Smooth muscle cell (in vitro differentiated cells): Measurements from ENCODE around the gene LGALS14. TPM values are rescaled to one million over a fixed set of nuclear protein-coding genes. Genes with fewer than 3 reads are reported as not detected.

ENCODE experiments used
- DNase-seq: peaks from one replicate; lab custom pipeline; 2025; ENCODE audit not compliant: unreplicated experiment; lab: John Stamatoyannopoulos, UW
- H2AFZ ChIP-seq: fragments of 200-600 bp; sonication (generic); 2 replicates; pipeline ENCODE4 v1.6.0; 2016; ENCODE audit warnings: antibody characterized with exemption, low read depth, mild to moderate bottlenecking
- H3F3A ChIP-seq: fragments of 200-600 bp; sonication (generic); 2 replicates; pipeline ENCODE4 v1.6.0; 2017; ENCODE audit warnings: antibody characterized with exemption, low read depth
- H3K27ac ChIP-seq: fragments of 200-600 bp; sonication (generic); 2 replicates; pipeline ENCODE4 v1.5.1; 2016; ENCODE audit warnings: low read depth, mild to moderate bottlenecking
- H3K27me3 ChIP-seq: fragments of 200-600 bp; sonication (generic); 2 replicates; pipeline ENCODE4 v1.6.1; 2016; ENCODE audit warnings: low read depth, mild to moderate bottlenecking
- H3K36me3 ChIP-seq: fragments of 200-600 bp; sonication (generic); 2 replicates; pipeline ENCODE4 v1.5.1; 2016; ENCODE audit warnings: low read depth
- H3K4me1 ChIP-seq: fragments of 200-600 bp; sonication (generic); 2 replicates; pipeline ENCODE4 v1.5.1; 2016; ENCODE audit warnings: low read depth
- H3K4me2 ChIP-seq: fragments of 200-600 bp; sonication (generic); 2 replicates; pipeline ENCODE4 v1.6.0; 2016; ENCODE audit warnings: mild to moderate bottlenecking
- H3K4me3 ChIP-seq: fragments of 200-600 bp; sonication (generic); 2 replicates; pipeline ENCODE4 v1.5.1; 2016; ENCODE audit warnings: mild to moderate bottlenecking
- H3K79me2 ChIP-seq: fragments of 200-600 bp; sonication (generic); 2 replicates; pipeline ENCODE4 v1.6.0; 2016; ENCODE audit warnings: low read depth, mild to moderate bottlenecking
- H3K9ac ChIP-seq: fragments of 200-600 bp; sonication (generic); 2 replicates; pipeline ENCODE4 v1.6.0; 2016; ENCODE audit warnings: low read depth
- H3K9me3 ChIP-seq: fragments of 200-600 bp; sonication (generic); replicated peaks from 2 replicates; pipeline ENCODE4 v1.5.1; 2016; ENCODE audit warnings: low read depth
- H4K20me1 ChIP-seq: fragments of 200-600 bp; sonication (generic); 2 replicates; pipeline ENCODE4 v1.6.0; 2016; ENCODE audit warnings: low read depth
- WGBS: methylation state at CpG from one replicate; pipeline ENCODE4 v1.1.7; 2016; ENCODE audit warnings: low lambda C conversion rate; 5-methylcytosine and 5-hydroxymethylcytosine counted together
- polyA plus RNA-seq: library from polyadenylated mRNA; unstranded; fragments of >200 nt; fragmentation: Nextera tagmentation; extraction: Ambion mirVana; gene quantifications from 2 replicates; pipeline ENCODE4 v1.2.1, GENCODE V29; 2016
- total RNA-seq: library from RNA; depleted of rRNA; stranded (reverse); fragments of >200 nt; gene quantifications from 2 replicates; pipeline ENCODE4 v1.2.3, GENCODE V29; 2014
- TF ChIP-seq, protein P1 (sequence below): fragments of 200-600 bp; sonication (generic); IDR thresholded peaks from 2 replicates; pipeline ENCODE4 v1.5.1; 2017; ENCODE audit warnings: borderline replicate concordance, mild to moderate bottlenecking, antibody characterized with exemption; ENCODE audit not compliant: insufficient read depth, poor library complexity, severe bottlenecking

Gene LGALS14
- total and polyA plus RNA-seq, 2 experiments from 2014 or later = not detected

DNA sequence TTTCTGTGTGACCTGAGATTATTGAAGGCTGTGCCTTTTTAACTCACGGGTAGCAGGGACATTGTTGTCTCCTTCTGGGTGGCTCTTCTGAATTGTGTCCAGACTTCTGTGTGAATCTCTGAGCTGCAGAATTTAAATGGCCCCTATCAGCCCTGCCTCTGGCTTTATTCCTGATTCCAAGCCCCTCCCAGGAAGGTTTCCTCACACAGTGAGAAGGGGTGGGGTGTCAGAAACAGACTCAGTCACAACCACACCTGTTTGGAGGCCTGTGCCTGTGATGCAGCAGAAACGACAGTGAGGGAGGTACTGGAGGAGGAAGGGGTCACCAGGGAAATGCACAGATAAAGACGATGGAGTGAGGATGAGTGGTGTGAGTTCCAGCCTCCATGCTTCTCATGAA, 33.6 kb downstream of the LGALS14 start, which contains the start of gene CLC:
TSS of gene CLC (minus strand) at position 139 of the 400 bp plus-strand sequence. CDS start at position 62, 77 bp downstream.
- Histone ChIP-seq H4K20me1 (no peaks in the 10 kb centered on the region), H2AFZ (no peak within 1 kb of the TSS), H3K27ac (no peak within 1 kb of the TSS), H3K4me2 (no peak within 1 kb of the TSS), H3K27me3 (peaks cover 3% of the 10 kb centered on the region), H3K9ac (no peak within 1 kb of the TSS), H3K4me1 (no peaks in the 10 kb centered on the region), H3K9me3 (no peaks in the 10 kb centered on the region), H3K79me2 (no peaks in the 10 kb centered on the region), H3F3A (no peaks in the 10 kb centered on the region), H3K36me3 (no peaks in the 10 kb centered on the region), H3K4me3 (no peak within 1 kb of the TSS)
- no peak for DNase-seq
- TF ChIP-seq, protein P1, sequence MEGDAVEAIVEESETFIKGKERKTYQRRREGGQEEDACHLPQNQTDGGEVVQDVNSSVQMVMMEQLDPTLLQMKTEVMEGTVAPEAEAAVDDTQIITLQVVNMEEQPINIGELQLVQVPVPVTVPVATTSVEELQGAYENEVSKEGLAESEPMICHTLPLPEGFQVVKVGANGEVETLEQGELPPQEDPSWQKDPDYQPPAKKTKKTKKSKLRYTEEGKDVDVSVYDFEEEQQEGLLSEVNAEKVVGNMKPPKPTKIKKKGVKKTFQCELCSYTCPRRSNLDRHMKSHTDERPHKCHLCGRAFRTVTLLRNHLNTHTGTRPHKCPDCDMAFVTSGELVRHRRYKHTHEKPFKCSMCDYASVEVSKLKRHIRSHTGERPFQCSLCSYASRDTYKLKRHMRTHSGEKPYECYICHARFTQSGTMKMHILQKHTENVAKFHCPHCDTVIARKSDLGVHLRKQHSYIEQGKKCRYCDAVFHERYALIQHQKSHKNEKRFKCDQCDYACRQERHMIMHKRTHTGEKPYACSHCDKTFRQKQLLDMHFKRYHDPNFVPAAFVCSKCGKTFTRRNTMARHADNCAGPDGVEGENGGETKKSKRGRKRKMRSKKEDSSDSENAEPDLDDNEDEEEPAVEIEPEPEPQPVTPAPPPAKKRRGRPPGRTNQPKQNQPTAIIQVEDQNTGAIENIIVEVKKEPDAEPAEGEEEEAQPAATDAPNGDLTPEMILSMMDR = no peak
- 79% methylated on average over 3 of the region's 3 CpGs for WGBS

DNA sequence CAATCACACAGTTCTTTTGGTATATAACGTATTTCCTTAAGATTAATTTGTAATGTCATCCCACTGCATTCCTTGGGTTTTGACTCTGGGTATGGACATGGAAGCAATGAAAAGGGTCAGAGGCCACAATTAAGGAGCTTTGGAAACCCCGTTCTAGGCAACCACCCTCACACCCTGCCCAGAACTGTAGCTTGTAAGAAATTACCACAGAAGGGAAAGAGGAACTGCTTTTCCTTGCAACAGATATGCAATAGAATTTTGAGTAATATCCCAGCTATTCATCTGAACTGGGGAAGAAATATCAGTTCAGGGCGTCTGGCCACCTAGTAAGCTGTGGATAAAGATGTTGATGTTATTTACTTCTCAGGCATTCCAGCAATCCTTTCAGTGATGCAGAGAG, 34.5 kb downstream of the LGALS14 start:
- no peak for DNase-seq
- Histone ChIP-seq H3F3A (no peaks in the 10 kb centered on the region), H3K4me3 (no peak overlapping the region), H3K9me3 (no peaks in the 10 kb centered on the region), H3K27ac (no peak overlapping the region), H3K4me1 (no peaks in the 10 kb centered on the region), H2AFZ (no peak overlapping the region), H4K20me1 (no peaks in the 10 kb centered on the region), H3K27me3 (peaks cover 3% of the 10 kb centered on the region), H3K79me2 (no peaks in the 10 kb centered on the region), H3K36me3 (no peaks in the 10 kb centered on the region), H3K4me2 (no peak overlapping the region), H3K9ac (no peak overlapping the region)
- 71% methylated on average over 3 of the region's 3 CpGs for WGBS
- TF ChIP-seq, protein P1 = no peak

DNA sequence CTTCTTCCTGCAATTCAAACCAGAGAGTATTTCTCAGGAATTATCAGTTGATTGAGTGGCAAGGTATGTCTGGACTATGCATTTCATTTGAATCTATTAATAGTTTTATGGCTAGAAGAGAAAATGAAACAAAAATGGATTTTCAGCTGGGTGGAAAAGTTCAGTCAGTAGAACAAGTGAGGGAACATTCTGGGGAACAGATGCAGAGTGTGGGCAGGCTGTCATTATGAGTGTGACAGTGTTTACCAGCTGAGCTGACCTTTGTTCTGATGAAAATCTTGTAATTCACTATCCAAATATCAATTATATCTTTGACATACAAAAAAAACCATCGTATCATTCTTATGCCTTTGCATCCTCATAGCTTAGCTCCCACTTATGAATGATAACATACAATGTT, 36.1 kb downstream of the LGALS14 start:
- Histone ChIP-seq H3K79me2 (no peaks in the 10 kb centered on the region), H3K27me3 (peaks cover 3% of the 10 kb centered on the region), H2AFZ (no peak overlapping the region), H3K9me3 (no peaks in the 10 kb centered on the region), H4K20me1 (no peaks in the 10 kb centered on the region), H3K4me1 (no peaks in the 10 kb centered on the region), H3K27ac (no peak overlapping the region), H3K4me2 (no peak overlapping the region), H3F3A (no peaks in the 10 kb centered on the region), H3K9ac (no peak overlapping the region), H3K4me3 (no peak overlapping the region), H3K36me3 (no peaks in the 10 kb centered on the region)
- TF ChIP-seq, protein P1 = no peak
- 88% methylated on average over 1 of the region's 1 CpG for WGBS
- no peak for DNase-seq

DNA sequence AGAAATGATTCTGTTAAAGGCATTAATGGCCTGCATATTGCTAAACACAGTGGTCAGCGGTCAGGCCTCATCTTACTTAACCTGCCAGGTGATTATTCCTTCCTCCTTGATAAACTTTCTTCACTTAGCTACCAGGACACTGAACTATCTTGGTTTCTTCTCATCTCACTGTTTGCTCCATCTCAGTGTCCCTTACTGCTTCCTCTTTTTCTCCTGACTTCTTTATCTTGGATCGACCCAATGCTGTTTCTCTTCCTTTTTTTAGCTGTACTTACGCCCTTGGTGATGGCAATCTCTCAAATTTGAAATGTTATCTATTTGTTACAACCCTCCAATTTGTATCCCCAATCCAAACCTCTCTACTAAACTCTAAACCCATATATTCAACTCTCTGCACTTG, 41.4 kb downstream of the LGALS14 start:
- Histone ChIP-seq H3K36me3 (no peaks in the 10 kb centered on the region), H3K27ac (no peak overlapping the region), H3K4me3 (no peak overlapping the region), H3K4me2 (no peak overlapping the region), H3K79me2 (no peaks in the 10 kb centered on the region), H3K4me1 (no peaks in the 10 kb centered on the region), H3K9ac (no peak overlapping the region), H3F3A (no peaks in the 10 kb centered on the region), H3K9me3 (no peaks in the 10 kb centered on the region), H2AFZ (no peak overlapping the region), H3K27me3 (no peaks in the 10 kb centered on the region), H4K20me1 (no peaks in the 10 kb centered on the region)
- TF ChIP-seq, protein P1 = no peak
- DNase-seq = no peak
- WGBS = 72% methylated on average over 3 of the region's 3 CpGs
